Gastrocnemius medialis (tissue), 4 donors: ENCODE data around the gene KRT2. TPM values are rescaled to one million over a fixed set of nuclear protein-coding genes. Genes with fewer than 3 reads are reported as not detected.

Experiments used
- ATAC-seq, 2 donors: fragments of 150-250 bp; one replicate each; pipeline ENCODE4 v1.9.1; 2016
- DNase-seq, 2 donors: peaks; one replicate each; pipeline ENCODE4 v3.0.0-alpha.2; 2019
- H3K27ac ChIP-seq, 4 donors: fragments of 200-600 bp; sonication (generic); 1 replicate in 1 of 4; 2 replicates in 3 of 4; pipeline ENCODE4 v1.5.1; 2016 to 2018; ENCODE audit warnings: mild to moderate bottlenecking in 2 of 4, moderate library complexity in 1 of 4
- H3K27me3 ChIP-seq, 3 donors: fragments of 200-600 bp; sonication (generic) in 2 of 3; 1 replicate in 1 of 3; 2 replicates in 2 of 3; pipeline versions ENCODE4 v1.5.1 to v1.6.0; 2016 to 2019; ENCODE audit warnings: mild to moderate bottlenecking in 1 of 3, moderate library complexity in 1 of 3
- H3K36me3 ChIP-seq, 2 donors: fragments of 200-600 bp; sonication (generic) in 1 of 2; one replicate each; pipeline ENCODE4 v1.5.1; 2017 to 2018
- H3K4me1 ChIP-seq, 2 donors: fragments of 200-600 bp; sonication (generic) in 1 of 2; one replicate each; pipeline ENCODE4 v1.5.1; 2016 to 2017; ENCODE audit warnings: mild to moderate bottlenecking in 2 of 2
- H3K4me3 ChIP-seq, 4 donors: fragments of 200-600 bp; sonication (generic) in 3 of 4; 1 replicate in 1 of 4; 2 replicates in 3 of 4; pipeline ENCODE4 v1.5.1; 2016 to 2019; ENCODE audit warnings: mild to moderate bottlenecking in 2 of 4
- H3K9me3 ChIP-seq, 3 donors: fragments of 200-600 bp; sonication (generic) in 2 of 3; 1 replicate in 1 of 3; 2 replicates in 2 of 3; pipeline ENCODE4 v1.5.1; 2016 to 2019
- CTCF ChIP-seq, 5 experiments: fragments of 450-650 bp in 3 of 5; fragments of 200-600 bp in 2 of 5; sonication (generic) in 2 of 5; IDR thresholded peaks in 4 of 5; conservative IDR thresholded peaks in 1 of 5; 1 replicate in 4 of 5; 2 replicates in 1 of 5; pipeline ENCODE4 v1.5.1; 2016 to 2019; ENCODE audit warnings: antibody characterized with exemption in 5 of 5, mild to moderate bottlenecking in 3 of 5, moderate library complexity in 3 of 5
- POLR2A ChIP-seq, 2 donors: fragments of 450-650 bp; IDR thresholded peaks; one replicate each; pipeline ENCODE4 v1.6.1; 2017; ENCODE audit warnings: antibody characterized with exemption in 2 of 2, mild to moderate bottlenecking in 2 of 2, moderate library complexity in 2 of 2
- in situ Hi-C, 4 donors: fragments of 200-750 bp; cut with MboI; loops; one replicate each; pipeline versions ENCODE4 v1.15.0 to v1.8.0; 2017; ENCODE audit warnings: low sequenced_read_pairs in 4 of 4
- intact Hi-C: fragments of 100-400 bp; cut with DNase I; formaldehyde crosslinking; loops from one replicate; pipeline ENCODE4 v1.15.1; 2023; ENCODE audit warnings: low total_unique reads
- total RNA-seq, 4 donors: library from RNA; depleted of rRNA; stranded (reverse); fragments of >200 nt; gene quantifications; one replicate each; pipeline versions ENCODE4 v1.1.0 to v1.2.3, GENCODE V29; 2016

KRT2 gene
- total RNA-seq, 4 donors from 2014 or later = not detected

DNA sequence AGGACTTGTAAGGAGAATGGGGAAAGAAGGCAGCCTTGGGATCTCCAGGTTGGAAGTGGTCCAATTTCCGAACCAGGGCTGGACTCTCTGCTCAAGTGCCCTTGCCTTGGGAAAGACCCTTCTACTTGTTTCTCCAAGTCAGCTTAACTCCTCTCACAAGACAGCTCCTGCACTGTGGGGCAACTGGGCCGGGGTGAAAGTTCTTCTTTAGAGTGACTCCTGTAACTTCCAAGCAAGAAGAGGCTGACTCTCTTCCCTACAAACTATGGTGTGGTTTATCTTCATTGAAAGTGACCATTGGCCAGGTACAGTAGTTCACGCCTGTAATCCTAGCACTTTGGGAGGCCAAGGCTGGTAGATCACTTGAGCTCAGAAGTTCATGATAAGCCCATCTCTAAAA, 14.5 kb upstream of the KRT2 start:
- intact Hi-C loops (no loop called here), in situ Hi-C loops (no loop called here)
- peaks cover 0 to 6% (median 3%) of the 10 kb centered on the region in 3 donors for H3K27me3 ChIP-seq
- H3K4me1 ChIP-seq = no peaks in the 10 kb centered on the region
- no peaks in the 10 kb centered on the region for H3K36me3 ChIP-seq
- ATAC-seq (no peak), DNase-seq (no peak)
- TF ChIP-seq POLR2A (IDR thresholded peaks at IDR 0.05) (no peak), CTCF (IDR thresholded peaks at IDR 0.05 in 4 of 5, conservative IDR thresholded peaks at IDR 0.05 in 1 of 5) (no peak)
- H3K27ac ChIP-seq = no peak overlapping the region
- no peak overlapping the region for H3K4me3 ChIP-seq
- H3K9me3 ChIP-seq = no peaks in the 10 kb centered on the region

DNA sequence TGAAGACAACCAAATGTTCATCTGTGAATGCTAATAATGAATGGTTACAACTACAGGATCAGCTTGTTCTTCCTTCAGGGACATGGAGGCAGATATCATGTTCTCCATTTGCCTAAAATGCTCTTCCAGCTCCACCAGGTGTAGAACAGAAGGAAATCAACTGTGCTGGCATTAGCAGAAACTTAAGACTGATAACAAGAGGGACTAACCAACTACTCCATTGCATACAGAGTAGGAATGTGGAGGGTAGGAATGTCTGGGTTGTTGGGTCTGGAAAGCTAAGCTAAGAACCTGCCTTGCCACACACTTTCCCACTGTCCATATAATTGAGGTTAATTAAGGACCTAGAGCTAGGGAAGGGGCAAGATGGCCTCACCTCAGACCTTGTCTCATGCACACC, 11.4 kb upstream of the KRT2 start:
- intact Hi-C loops (no loop called here), in situ Hi-C loops (no loop called here)

DNA sequence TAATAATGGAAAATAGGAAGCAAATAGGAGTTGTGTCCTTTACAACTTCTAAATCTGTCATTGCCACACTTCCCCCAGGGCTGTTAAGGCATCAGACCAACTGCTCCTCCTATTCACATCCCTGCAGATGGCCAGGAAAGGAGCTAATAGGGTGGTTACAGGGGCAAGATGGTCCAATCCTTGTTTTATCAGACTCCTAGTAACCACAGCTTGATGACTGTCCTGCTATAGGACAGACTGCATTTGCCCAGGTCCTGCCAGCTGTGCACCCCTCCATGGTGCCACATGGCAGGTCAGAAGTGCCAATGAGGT, 10.9 kb upstream of the KRT2 start:
- in situ Hi-C loops (no loop called here), intact Hi-C loops (no loop called here)
- H3K27ac ChIP-seq = no peak overlapping the region
- DNase-seq = no peak
- H3K9me3 ChIP-seq = no peaks in the 10 kb centered on the region
- no peak for ATAC-seq
- H3K27me3 ChIP-seq = peaks cover 0 to 9% (median 3%) of the 10 kb centered on the region in 3 donors
- TF ChIP-seq CTCF (IDR thresholded peaks at IDR 0.05 in 4 of 5, conservative IDR thresholded peaks at IDR 0.05 in 1 of 5) (no peak), POLR2A (IDR thresholded peaks at IDR 0.05) (no peak)
- H3K4me1 ChIP-seq = no peaks in the 10 kb centered on the region
- no peaks in the 10 kb centered on the region for H3K36me3 ChIP-seq
- H3K4me3 ChIP-seq = no peak overlapping the region

More for the DNA sequence above, 11.4 kb upstream of the KRT2 start:
- no peaks in the 10 kb centered on the region for H3K9me3 ChIP-seq
- H3K27me3 ChIP-seq = peaks cover 0 to 9% (median 3%) of the 10 kb centered on the region in 3 donors
- no peaks in the 10 kb centered on the region for H3K4me1 ChIP-seq
- ATAC-seq = no peak
- no peak overlapping the region for H3K4me3 ChIP-seq
- TF ChIP-seq POLR2A (IDR thresholded peaks at IDR 0.05) (no peak), CTCF (IDR thresholded peaks at IDR 0.05 in 4 of 5, conservative IDR thresholded peaks at IDR 0.05 in 1 of 5) (no peak)
- no peak for DNase-seq
- H3K36me3 ChIP-seq = no peaks in the 10 kb centered on the region
- no peak overlapping the region for H3K27ac ChIP-seq

- ATAC-seq = no peak
These were observed 10.3 kb upstream of the KRT2 start for GRCh38 chr12:52662093-52662917.

More at GRCh38 chr12:52662093-52662917, 10.3 kb upstream of the KRT2 start:
- Histone ChIP-seq H3K27me3 (peaks cover 0 to 9% (median 3%) of the 10 kb centered on the region in 3 donors), H3K4me1 (no peaks in the 10 kb centered on the region), H3K36me3 (no peaks in the 10 kb centered on the region), H3K9me3 (no peaks in the 10 kb centered on the region), H3K27ac (no peak overlapping the region), H3K4me3 (no peak overlapping the region)
- DNase-seq = no peak
- in situ Hi-C loops (no loop called here), intact Hi-C loops (no loop called here)
- TF ChIP-seq CTCF (IDR thresholded peaks at IDR 0.05 in 4 of 5, conservative IDR thresholded peaks at IDR 0.05 in 1 of 5) (no peak), POLR2A (IDR thresholded peaks at IDR 0.05) (no peak)
